GM19193 (cell line): ENCODE measurements around the gene PRAC2.

Experiments
- POLR2A ChIP-seq: IDR thresholded peaks from 4 replicates; pipeline ENCODE4 v1.6.1; 2011; ENCODE audit not compliant: insufficient read depth, insufficient read length; ENCODE audit errors: extremely low read depth

Gene PRAC2

DNA sequence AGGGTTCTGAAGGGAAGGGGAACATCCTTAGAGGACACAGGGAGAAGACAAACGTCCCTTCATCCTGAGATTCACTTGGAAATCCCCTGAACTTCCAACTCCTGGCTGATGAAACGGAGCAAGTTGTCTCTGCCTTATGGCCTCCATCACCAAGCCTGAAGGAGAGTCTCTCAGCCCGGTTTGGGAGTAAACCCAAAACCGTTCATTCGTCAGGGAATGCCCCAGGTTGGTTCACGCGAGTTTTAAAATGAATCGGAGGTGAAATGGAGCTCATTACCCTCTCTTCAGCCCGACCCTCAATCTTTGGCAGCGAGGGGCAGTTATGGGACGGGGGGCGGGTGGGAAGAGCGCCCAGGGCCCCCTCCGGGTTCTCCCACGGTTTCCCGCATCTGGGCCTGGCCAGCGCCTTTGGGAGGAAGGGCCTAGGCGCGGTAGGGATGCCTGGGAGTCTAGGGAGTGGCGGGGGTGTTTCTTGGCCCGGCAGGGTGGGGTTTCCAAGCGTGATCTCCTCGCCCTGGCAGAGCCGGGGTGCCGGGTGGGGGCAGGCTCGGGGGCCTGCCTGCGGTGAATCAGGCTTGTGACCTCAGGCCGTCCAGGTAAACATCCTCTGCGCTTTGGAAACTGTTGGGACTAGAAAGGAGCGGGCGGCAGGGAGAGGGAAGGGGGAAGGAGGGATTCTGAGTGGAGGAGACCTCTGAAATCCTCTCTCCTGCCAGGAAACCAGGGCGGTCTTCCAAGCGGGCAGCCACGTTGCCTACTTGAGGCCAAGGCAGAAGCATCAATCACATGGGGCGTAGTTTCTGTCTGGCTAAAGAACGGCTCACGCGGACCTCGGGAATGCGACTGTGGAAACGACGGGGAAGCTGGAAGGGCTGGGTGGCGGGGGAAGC is 29.7 kb downstream of the PRAC2 start:
- TF ChIP-seq POLR2A = no peak

DNA sequence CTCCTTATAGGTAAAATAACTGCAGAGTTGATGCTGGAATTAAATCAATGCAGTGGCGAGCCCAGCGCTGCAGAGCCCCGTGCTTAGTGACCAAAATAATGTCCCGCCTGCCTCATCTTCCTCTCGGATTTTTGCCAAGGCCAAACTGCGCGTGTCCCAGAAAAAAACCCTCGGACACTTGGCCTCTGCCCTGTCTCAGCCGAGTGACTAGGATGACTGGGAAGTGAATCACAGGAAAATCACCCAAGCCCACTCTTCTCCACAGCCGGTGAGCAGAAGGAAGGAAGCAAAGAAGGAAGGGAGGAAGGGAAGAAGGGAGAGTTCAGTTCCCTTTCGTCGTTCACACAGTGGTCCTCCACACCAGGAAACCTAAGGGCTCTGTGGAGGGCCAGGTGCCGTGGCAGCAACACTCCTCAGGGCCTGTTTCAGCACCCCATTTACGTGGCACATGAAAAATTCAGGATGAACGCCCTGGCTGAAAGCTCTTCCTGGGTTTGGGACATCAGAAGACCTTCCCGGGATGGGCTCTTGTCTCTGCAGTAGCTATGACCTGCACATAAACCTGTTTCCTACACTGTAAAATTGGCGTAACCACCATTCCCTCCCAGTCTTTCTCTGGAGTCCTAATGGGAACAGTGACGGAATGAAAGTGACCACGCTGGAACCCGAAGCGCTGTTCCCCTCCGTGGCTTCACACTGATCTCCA is 31.0 kb downstream of the PRAC2 start:
- TF ChIP-seq POLR2A = no peak

DNA sequence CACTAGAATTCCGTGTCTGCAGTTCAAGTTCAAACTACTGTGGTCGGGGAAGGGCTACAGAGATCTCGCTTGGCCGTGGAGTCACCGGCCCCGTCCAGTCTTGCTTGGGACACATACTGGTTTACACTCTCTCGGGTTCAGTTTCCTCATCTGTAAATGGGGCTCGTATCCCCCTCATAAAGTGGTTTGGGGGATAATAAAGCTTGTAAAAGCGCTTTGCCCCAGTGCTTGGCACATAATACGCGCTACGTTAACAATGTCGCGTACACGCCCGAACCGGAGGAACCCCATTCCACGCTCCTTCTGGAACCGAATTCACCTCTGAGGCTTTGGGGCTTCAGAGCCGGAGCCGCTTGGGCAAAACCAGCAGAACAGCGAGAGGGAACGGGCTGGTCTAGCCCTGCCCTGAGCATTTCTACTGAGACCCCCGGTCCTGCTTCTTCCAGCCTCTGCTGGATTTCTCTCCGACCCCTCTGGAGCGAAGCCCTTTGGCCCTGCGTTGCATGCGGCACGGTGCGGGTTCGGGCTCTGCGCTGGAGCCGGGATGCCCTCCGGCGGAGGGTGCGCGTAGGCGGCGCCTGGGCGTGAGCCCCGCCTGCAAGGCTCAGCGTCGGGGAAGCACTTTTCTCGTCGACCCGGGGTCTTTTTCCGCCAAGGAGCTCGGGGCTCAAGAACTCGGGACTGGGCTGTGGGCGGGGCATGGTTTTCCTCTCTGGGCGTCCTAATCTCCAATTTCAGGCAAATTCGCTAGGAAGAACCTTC is 31.7 kb downstream of the PRAC2 start:
- TF ChIP-seq POLR2A = no peak

DNA sequence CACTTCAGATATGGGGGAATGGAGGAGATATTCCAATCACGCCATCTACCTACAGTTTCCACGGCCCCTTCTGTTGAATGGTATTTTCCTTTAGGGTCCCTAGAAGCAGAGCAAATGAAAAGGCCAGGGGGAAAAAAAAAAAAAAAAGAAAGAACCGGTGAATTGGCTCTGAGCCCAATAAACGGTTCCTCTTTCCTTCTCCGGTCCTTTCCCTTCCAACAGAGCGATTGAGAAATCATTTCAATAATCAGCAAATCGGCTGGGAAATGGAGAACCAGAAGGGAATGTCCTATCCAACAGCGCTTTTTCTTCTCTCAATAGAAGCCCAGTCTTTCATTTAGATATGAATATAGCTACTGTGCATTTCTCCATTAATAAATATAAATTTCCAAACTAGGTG is 32.4 kb downstream of the PRAC2 start:
- no peak for TF ChIP-seq POLR2A

GRCh38 chr17:48756830-48757251 is 33.9 kb downstream of the PRAC2 start:
- no peak for TF ChIP-seq POLR2A

- no peak for TF ChIP-seq POLR2A
These were observed 34.6 kb downstream of the PRAC2 start for GRCh38 chr17:48757524-48757961.

- TF ChIP-seq POLR2A = no peak
These were observed 36.3 kb downstream of the PRAC2 start for GRCh38 chr17:48759288-48759687.

DNA sequence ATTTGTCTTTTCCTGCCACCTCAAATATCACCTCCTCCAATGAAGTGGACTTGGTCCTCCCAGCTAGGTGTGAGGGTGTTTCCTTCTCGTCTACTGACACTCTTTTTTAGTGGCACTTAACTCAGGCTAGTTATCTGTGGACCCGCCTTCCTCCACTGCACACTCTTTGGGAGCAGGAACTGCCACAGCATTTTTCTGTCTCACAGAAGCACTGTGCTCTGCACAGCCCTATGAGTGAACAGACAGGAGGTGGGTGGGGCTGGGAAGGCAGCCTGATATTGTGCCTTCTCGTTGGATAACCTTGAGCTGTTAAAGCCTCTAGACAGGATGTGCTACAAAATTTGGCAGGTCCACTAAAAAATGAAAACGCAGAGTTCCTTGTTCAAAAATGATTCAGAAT is 37.4 kb downstream of the PRAC2 start:
- no peak for TF ChIP-seq POLR2A

- TF ChIP-seq POLR2A = no peak
These were observed 38.1 kb downstream of the PRAC2 start for GRCh38 chr17:48761114-48761513.

GRCh38 chr17:48767263-48767774 is 44.3 kb downstream of the PRAC2 start:
- no peak for TF ChIP-seq POLR2A

GRCh38 chr17:48769009-48769675 is 46.2 kb downstream of the PRAC2 start:
- no peak for TF ChIP-seq POLR2A

- no peak for TF ChIP-seq POLR2A
These were observed 48.0 kb downstream of the PRAC2 start for GRCh38 chr17:48770954-48771353.

DNA sequence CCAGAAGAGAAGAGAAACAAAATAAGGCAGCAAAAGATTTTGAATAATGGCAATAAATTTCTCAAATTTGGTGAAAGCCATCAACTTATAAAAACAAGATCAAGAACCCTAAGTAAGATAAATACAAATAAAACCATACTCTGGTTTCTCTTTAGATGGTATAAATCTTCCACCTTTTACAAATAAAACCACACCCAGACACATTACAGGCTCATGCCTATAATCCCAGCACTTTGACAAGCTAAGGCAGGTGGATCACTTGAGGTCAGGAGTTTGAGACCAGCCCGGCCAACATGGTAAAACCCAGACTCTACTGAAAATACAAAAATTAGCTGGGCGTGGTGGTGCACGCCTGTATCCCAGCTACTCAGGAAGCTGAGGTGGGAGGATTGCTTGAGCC is 50.3 kb downstream of the PRAC2 start:
- no peak for TF ChIP-seq POLR2A
